HEK293T (cell line): ENCODE measurements around the gene DGKA.

Experiments
- BHLHE40 ChIP-seq: fragments of 450-650 bp; IDR thresholded peaks from 2 replicates; pipeline ENCODE4 v1.6.1; 2016; ENCODE audit warnings: mild to moderate bottlenecking, moderate library complexity, borderline replicate concordance
- ELF4 ChIP-seq: fragments of 450-650 bp; IDR thresholded peaks from 2 replicates; pipeline ENCODE4 v1.6.1; 2017; ENCODE audit warnings: antibody characterized with exemption
- HDGF ChIP-seq: fragments of 450-650 bp; IDR thresholded peaks from 2 replicates; pipeline ENCODE4 v1.6.1; 2017; ENCODE audit warnings: antibody characterized with exemption, borderline replicate concordance
- NFRKB ChIP-seq: fragments of 450-650 bp; IDR thresholded peaks from 2 replicates; pipeline ENCODE4 v1.6.1; 2016; ENCODE audit warnings: mild to moderate bottlenecking, moderate library complexity
- PKNOX1 ChIP-seq: fragments of 450-650 bp; IDR thresholded peaks from 2 replicates; pipeline ENCODE4 v1.6.1; 2016
- SP1 ChIP-seq: fragments of 450-650 bp; IDR thresholded peaks from 2 replicates; pipeline ENCODE4 v1.6.1; 2017
- ZNF384 ChIP-seq: fragments of 450-650 bp; IDR thresholded peaks from 2 replicates; pipeline ENCODE4 v1.6.1; 2016

- no peak for TF ChIP-seq BHLHE40
- TF ChIP-seq ZNF384 = no peak
- TF ChIP-seq SP1 = no peak
- TF ChIP-seq NFRKB = no peak
- no peak for TF ChIP-seq HDGF
- TF ChIP-seq PKNOX1 = no peak
- TF ChIP-seq ELF4 = no peak
Measured at GRCh38 chr12:55982319-55982936, 51.5 kb downstream of the DGKA start.
